IPS-18c (cell line): Measurements from ENCODE around the gene PCSK1N.
A peak's percentile ranks its signal among the peaks of the same experiment; 100 is the strongest.

ENCODE experiments used
- H3K4me3 ChIP-seq: 2 replicates; pipeline ENCODE4 v1.7.0; 2013; ENCODE audit warnings: low read depth, mild to moderate bottlenecking, low read length, moderate library complexity; ENCODE audit not compliant: insufficient read depth
- H3K9me3 ChIP-seq: one replicate; pipeline ENCODE4 v1.6.1; 2013; ENCODE audit warnings: mild to moderate bottlenecking, low read length, moderate library complexity; ENCODE audit not compliant: control insufficient read depth, insufficient read depth

Gene PCSK1N

GRCh38 chrX:48800574-48801279 is 34.7 kb downstream of the PCSK1N start:
- peaks cover 8% of the 10 kb centered on the region for H3K9me3 ChIP-seq
- peak overlapping the region; percentile 82; the same call in 1 of the 2 replicates for H3K4me3 ChIP-seq

GRCh38 chrX:48798318-48798717 is 37.1 kb downstream of the PCSK1N start:
- peaks cover 6% of the 10 kb centered on the region for H3K9me3 ChIP-seq
- no peak overlapping the region for H3K4me3 ChIP-seq

GRCh38 chrX:48794911-48795515 is 40.4 kb downstream of the PCSK1N start:
- peaks cover 16% of the 10 kb centered on the region for H3K9me3 ChIP-seq
- H3K4me3 ChIP-seq, result no peak overlapping the region

- Histone ChIP-seq H3K4me3 (no peak overlapping the region), H3K9me3 (peaks cover 16% of the 10 kb centered on the region)
Measured at GRCh38 chrX:48794340-48794910, 41.0 kb downstream of the PCSK1N start.

- no peak overlapping the region for H3K4me3 ChIP-seq
- H3K9me3 ChIP-seq, result peaks cover 16% of the 10 kb centered on the region
Measured at GRCh38 chrX:48793935-48794334, 41.5 kb downstream of the PCSK1N start.

- Histone ChIP-seq H3K9me3 (peaks cover 19% of the 10 kb centered on the region), H3K4me3 (no peak overlapping the region)
Measured at GRCh38 chrX:48792219-48792618, 43.2 kb downstream of the PCSK1N start.

- peaks cover 23% of the 10 kb centered on the region for H3K9me3 ChIP-seq
- no peak overlapping the region for H3K4me3 ChIP-seq
Measured at GRCh38 chrX:48791063-48791820, 44.2 kb downstream of the PCSK1N start.

GRCh38 chrX:48790477-48790876 is 44.9 kb downstream of the PCSK1N start:
- Histone ChIP-seq H3K9me3 (peaks cover 23% of the 10 kb centered on the region), H3K4me3 (no peak overlapping the region)

GRCh38 chrX:48789366-48790220 is 45.8 kb downstream of the PCSK1N start:
- H3K4me3 ChIP-seq, result no peak overlapping the region
- H3K9me3 ChIP-seq, result peaks cover 25% of the 10 kb centered on the region

- Histone ChIP-seq H3K4me3 (no peak overlapping the region), H3K9me3 (peaks cover 26% of the 10 kb centered on the region)
Measured at GRCh38 chrX:48787505-48788443, 47.6 kb downstream of the PCSK1N start.

- no peak overlapping the region for H3K4me3 ChIP-seq
- H3K9me3 ChIP-seq, result peaks cover 22% of the 10 kb centered on the region
Measured at GRCh38 chrX:48786825-48787504, 48.4 kb downstream of the PCSK1N start.

- Histone ChIP-seq H3K4me3 (no peak within 1 kb of the TSS), H3K9me3 (peaks cover 20% of the 10 kb centered on the region)
Measured at GRCh38 chrX:48786341-48786800, 49.0 kb downstream of the PCSK1N start, which contains the start of gene GATA1. TSS of gene GATA1 (plus strand) at chrX:48786590. CDS start at chrX:48791110, 4,520 bp downstream.

- H3K4me3 ChIP-seq, result no peak overlapping the region
- H3K9me3 ChIP-seq, result peaks cover 20% of the 10 kb centered on the region
Measured at GRCh38 chrX:48785540-48786214, 49.7 kb downstream of the PCSK1N start.

GRCh38 chrX:48785186-48785539 is 50.2 kb downstream of the PCSK1N start:
- no peak overlapping the region for H3K4me3 ChIP-seq
- H3K9me3 ChIP-seq, result peaks cover 17% of the 10 kb centered on the region

GRCh38 chrX:48784726-48785125 is 50.7 kb downstream of the PCSK1N start:
- Histone ChIP-seq H3K4me3 (no peak overlapping the region), H3K9me3 (peaks cover 17% of the 10 kb centered on the region)
